B cell (primary cell): ENCODE measurements around the gene WWP2. TPM values are rescaled to one million over a fixed set of nuclear protein-coding genes. Genes with fewer than 3 reads are reported as not detected.

Experiments
- ATAC-seq: fragments of 200-7000 bp; cut with Tn5 transposase; one replicate; pipeline ENCODE4 v1.10.0; 2021; ENCODE audit warnings: low read depth, mild to moderate bottlenecking, moderate number of reproducible peaks, moderate library complexity
- CTCF ChIA-PET: fragments of 350-600 bp; sonication (Branson Sonifier 250); formaldehyde crosslinking; loops from one replicate; lab custom pipeline; 2021; ENCODE audit warnings: antibody characterized with exemption, inconsistent platforms; lab: Charles Lee
- POLR2A ChIA-PET: fragments of 350-600 bp; sonication (Branson Sonifier 250); formaldehyde crosslinking; loops from one replicate; lab custom pipeline; 2021; ENCODE audit warnings: antibody characterized with exemption; lab: Charles Lee
- DNase-seq: peaks from one replicate; pipeline ENCODE4 v3.0.0; 2013
- H2AFZ ChIP-seq: 2 replicates; pipeline ENCODE4 v1.6.1; 2012; ENCODE audit warnings: mild to moderate bottlenecking, low read depth, low read length; ENCODE audit not compliant: insufficient read depth, poor library complexity, severe bottlenecking
- H3K27ac ChIP-seq, 2 donors: 1 replicate in 1 of 2; 2 replicates in 1 of 2; pipeline ENCODE4 v1.5.1; 2012 to 2013; ENCODE audit warnings: low read length in 2 of 2, mild to moderate bottlenecking in 2 of 2, moderate library complexity in 1 of 2
- H3K27me3 ChIP-seq, 4 experiments: fragments of 200-600 bp in 1 of 4; sonication (generic) in 1 of 4; replicated peaks in 1 of 4; 1 replicate in 2 of 4; 2 replicates in 2 of 4; pipeline versions ENCODE4 v1.6.1 to v1.7.0; 2013 to 2016; ENCODE audit warnings: low read length in 3 of 4, mild to moderate bottlenecking in 2 of 4, mixed read lengths in 1 of 4, moderate library complexity in 1 of 4; ENCODE audit not compliant: insufficient read depth in 4 of 4, control insufficient read depth in 3 of 4; ENCODE audit errors: control extremely low read depth in 1 of 4
- H3K36me3 ChIP-seq, 2 experiments: replicated peaks in 1 of 2; 1 replicate in 1 of 2; 2 replicates in 1 of 2; pipeline versions ENCODE4 v1.6.1 to v1.7.1; 2013; ENCODE audit warnings: low read length in 1 of 2; ENCODE audit not compliant: insufficient read depth in 2 of 2, control insufficient read depth in 1 of 2; ENCODE audit errors: control extremely low read depth in 1 of 2, extremely low read depth in 1 of 2
- H3K4me1 ChIP-seq, 2 donors: fragments of 200-600 bp in 1 of 2; sonication (generic) in 1 of 2; 1 replicate in 1 of 2; 2 replicates in 1 of 2; pipeline versions ENCODE4 v1.5.1 to v1.6.1; 2013 to 2017; ENCODE audit warnings: low read length in 2 of 2; ENCODE audit not compliant: control insufficient read depth in 2 of 2, insufficient read depth in 2 of 2
- H3K4me2 ChIP-seq: replicated peaks from 2 replicates; pipeline ENCODE3; 2012; ENCODE audit warnings: mild to moderate bottlenecking, low read depth, low read length; ENCODE audit not compliant: poor library complexity, severe bottlenecking
- H3K4me3 ChIP-seq, 5 experiments: fragments of 200-600 bp in 1 of 5; sonication (generic) in 1 of 5; 1 replicate in 3 of 5; 2 replicates in 2 of 5; pipeline versions ENCODE4 v1.5.1 to v1.7.0; 2011 to 2016; ENCODE audit warnings: low read length in 4 of 5, mild to moderate bottlenecking in 4 of 5, low read depth in 2 of 5, control low read depth in 1 of 5, moderate library complexity in 1 of 5; ENCODE audit not compliant: insufficient read depth in 1 of 5; ENCODE audit errors: control extremely low read depth in 1 of 5, extremely low read depth in 1 of 5
- H3K79me2 ChIP-seq: fragments of 200-600 bp; sonication (generic); one replicate; pipeline ENCODE4 v1.6.0; 2016; ENCODE audit warnings: low read length; ENCODE audit not compliant: control insufficient read depth, insufficient read depth
- H3K9ac ChIP-seq: fragments of 200-600 bp; sonication (generic); 2 replicates; pipeline ENCODE4 v1.6.1; 2017; ENCODE audit warnings: mild to moderate bottlenecking, low read length, moderate library complexity
- H3K9me3 ChIP-seq, 3 donors: one replicate each; pipeline versions ENCODE4 v1.6.1 to v1.7.1; 2013; ENCODE audit warnings: low read length in 2 of 3; ENCODE audit not compliant: control insufficient read depth in 2 of 3, insufficient read depth in 1 of 3; ENCODE audit errors: control extremely low read depth in 1 of 3
- H4K20me1 ChIP-seq: 2 replicates; pipeline ENCODE4 v1.6.0; 2012; ENCODE audit warnings: mild to moderate bottlenecking, low read length; ENCODE audit not compliant: insufficient read depth, control insufficient read depth, poor library complexity, severe bottlenecking
- H3K27ac Mint-ChIP-seq: one replicate; pipeline ENCODE4 v1.8.0; 2021; ENCODE audit warnings: mixed read lengths
- H3K27me3 Mint-ChIP-seq: one replicate; pipeline ENCODE4 v1.8.0; 2021; ENCODE audit warnings: mixed read lengths
- H3K4me1 Mint-ChIP-seq: one replicate; pipeline ENCODE4 v1.8.0; 2021; ENCODE audit warnings: mixed read lengths
- H3K4me3 Mint-ChIP-seq: one replicate; pipeline ENCODE4 v1.8.0; 2021; ENCODE audit warnings: mixed read lengths
- H3K9me3 Mint-ChIP-seq: one replicate; pipeline ENCODE4 v1.8.0; 2022; ENCODE audit warnings: mixed read lengths; ENCODE audit not compliant: insufficient read depth
- EZH2 ChIP-seq: IDR thresholded peaks from 2 replicates; pipeline ENCODE4 v1.6.1; 2012; ENCODE audit warnings: borderline replicate concordance, low read depth, mild to moderate bottlenecking, moderate library complexity, low read length; ENCODE audit not compliant: insufficient read depth, poor library complexity, severe bottlenecking
- WGBS: methylation state at CpG from one replicate; pipeline ENCODE4 v1.1.5; 2013; ENCODE audit warnings: missing lambda C conversion rate; ENCODE audit not compliant: insufficient coverage; 5-methylcytosine and 5-hydroxymethylcytosine counted together
- intact Hi-C: fragments of 100-400 bp; cut with micrococcal nuclease; formaldehyde crosslinking; loops from one replicate; pipeline ENCODE4 v1.10.0; 2022
- polyA plus RNA-seq: library from polyadenylated mRNA; depleted of rRNA; stranded (reverse); fragments of >200 nt; gene quantifications from 2 replicates; pipeline ENCODE4 v1.2.3, GENCODE V29; 2012
- total RNA-seq, 2 donors: library from RNA; stranded (reverse); fragments of 120-200 nt in 1 of 2; gene quantifications; 1 replicate in 1 of 2; 2 replicates in 1 of 2; pipeline versions ENCODE4 v1.2.3 to v1.2.4, GENCODE V29; 2013 to 2022
- TF ChIP-seq, protein P1 (sequence below): fragments of 200-600 bp; IDR thresholded peaks from one replicate; pipeline ENCODE4 v1.8.0; 2022; ENCODE audit warnings: antibody characterized with exemption, mild to moderate bottlenecking

WWP2 gene
- total and polyA plus RNA-seq, 2 donors (not counting 1 experiment from before 2014, with no cell fraction given) = 33.4 to 105 TPM

- H2AFZ ChIP-seq = no peak overlapping the region
- H3K9ac ChIP-seq = no peak overlapping the region
- peaks cover 13 to 32% of the 10 kb centered on the region in 2 experiments for H3K36me3 ChIP-seq
- CTCF ChIA-PET = interaction anchor here (0.7 kb wide), 1 partner anchor 378 kb away, joined by 5 read pairs; no protein-coding TSS in a partner anchor
- H3K4me3 Mint-ChIP-seq = no peak overlapping the region
- no peak overlapping the region for H3K27ac Mint-ChIP-seq
- no peaks in the 10 kb centered on the region for H3K9me3 Mint-ChIP-seq
- H3K27me3 ChIP-seq = no peaks in the 10 kb centered on the region
- no peak overlapping the region for H3K4me3 ChIP-seq
- no peak for DNase-seq
- H3K4me2 ChIP-seq = no peak overlapping the region
- TF ChIP-seq, protein P1, sequence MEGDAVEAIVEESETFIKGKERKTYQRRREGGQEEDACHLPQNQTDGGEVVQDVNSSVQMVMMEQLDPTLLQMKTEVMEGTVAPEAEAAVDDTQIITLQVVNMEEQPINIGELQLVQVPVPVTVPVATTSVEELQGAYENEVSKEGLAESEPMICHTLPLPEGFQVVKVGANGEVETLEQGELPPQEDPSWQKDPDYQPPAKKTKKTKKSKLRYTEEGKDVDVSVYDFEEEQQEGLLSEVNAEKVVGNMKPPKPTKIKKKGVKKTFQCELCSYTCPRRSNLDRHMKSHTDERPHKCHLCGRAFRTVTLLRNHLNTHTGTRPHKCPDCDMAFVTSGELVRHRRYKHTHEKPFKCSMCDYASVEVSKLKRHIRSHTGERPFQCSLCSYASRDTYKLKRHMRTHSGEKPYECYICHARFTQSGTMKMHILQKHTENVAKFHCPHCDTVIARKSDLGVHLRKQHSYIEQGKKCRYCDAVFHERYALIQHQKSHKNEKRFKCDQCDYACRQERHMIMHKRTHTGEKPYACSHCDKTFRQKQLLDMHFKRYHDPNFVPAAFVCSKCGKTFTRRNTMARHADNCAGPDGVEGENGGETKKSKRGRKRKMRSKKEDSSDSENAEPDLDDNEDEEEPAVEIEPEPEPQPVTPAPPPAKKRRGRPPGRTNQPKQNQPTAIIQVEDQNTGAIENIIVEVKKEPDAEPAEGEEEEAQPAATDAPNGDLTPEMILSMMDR = no peak
- no peak for TF ChIP-seq EZH2
- H3K27ac ChIP-seq = no peak overlapping the region
- POLR2A ChIA-PET = no interaction called here
- H3K4me1 ChIP-seq = no peaks in the 10 kb centered on the region
- intact Hi-C loops = no loop called here
- H4K20me1 ChIP-seq = no peaks in the 10 kb centered on the region
- no CpG with 5 or more reads among the region's 2 CpGs for WGBS
- peaks cover 0 to 2% (median 0%) of the 10 kb centered on the region in 3 donors for H3K9me3 ChIP-seq
- no peak for ATAC-seq
- peaks cover 4% of the 10 kb centered on the region for H3K4me1 Mint-ChIP-seq
- H3K79me2 ChIP-seq = peaks cover 58% of the 10 kb centered on the region
- no peaks in the 10 kb centered on the region for H3K27me3 Mint-ChIP-seq
Measured at GRCh38 chr16:69812688-69813014, 50.5 kb downstream of the WWP2 start.

GRCh38 chr16:69814078-69814477 lies 51.9 kb downstream of the WWP2 start:
- H3K27me3 ChIP-seq = no peaks in the 10 kb centered on the region
- intact Hi-C loops = no loop called here
- H3K79me2 ChIP-seq = peaks cover 57% of the 10 kb centered on the region
- no peak overlapping the region for H3K4me3 ChIP-seq
- no peak overlapping the region for H2AFZ ChIP-seq
- ATAC-seq (no peak), DNase-seq (no peak)
- H4K20me1 ChIP-seq = no peaks in the 10 kb centered on the region
- no peak overlapping the region for H3K27ac ChIP-seq
- WGBS = 98% methylated on average over 5 of the region's 5 CpGs
- TF ChIP-seq, protein P1 = no peak
- TF ChIP-seq EZH2 = no peak
- H3K36me3 ChIP-seq = peaks cover 12 to 33% of the 10 kb centered on the region in 2 experiments
- H3K4me2 ChIP-seq = no peak overlapping the region
- Mint-ChIP-seq H3K4me1 (peaks cover 4% of the 10 kb centered on the region), H3K9me3 (no peaks in the 10 kb centered on the region), H3K4me3 (no peak overlapping the region), H3K27ac (no peak overlapping the region), H3K27me3 (no peaks in the 10 kb centered on the region)
- H3K4me1 ChIP-seq = no peaks in the 10 kb centered on the region
- ChIA-PET CTCF (interaction anchor here (1.0 kb wide), 1 partner anchor 18 kb away, joined by 3 read pairs; no protein-coding TSS in a partner anchor), POLR2A (no interaction called here)
- H3K9me3 ChIP-seq = peaks cover 0 to 6% (median 3%) of the 10 kb centered on the region in 3 donors
- H3K9ac ChIP-seq = no peak overlapping the region
